AG10803 (cell line): ENCODE data around the gene PEPD.

ENCODE experiments used
- DNase-seq: peaks from one replicate; pipeline ENCODE4 v3.0.0; 2010; ENCODE audit warnings: low read depth
- H3K4me3 ChIP-seq: 2 replicates; pipeline ENCODE4 v1.5.1; 2011; ENCODE audit warnings: mild to moderate bottlenecking, low read length, control low read depth
- TF ChIP-seq, protein P1 (sequence below): conservative IDR thresholded peaks from 2 replicates; pipeline ENCODE4 v1.5.1; 2011; ENCODE audit warnings: mild to moderate bottlenecking, low read length, control low read depth, inconsistent platforms

The PEPD gene

DNA sequence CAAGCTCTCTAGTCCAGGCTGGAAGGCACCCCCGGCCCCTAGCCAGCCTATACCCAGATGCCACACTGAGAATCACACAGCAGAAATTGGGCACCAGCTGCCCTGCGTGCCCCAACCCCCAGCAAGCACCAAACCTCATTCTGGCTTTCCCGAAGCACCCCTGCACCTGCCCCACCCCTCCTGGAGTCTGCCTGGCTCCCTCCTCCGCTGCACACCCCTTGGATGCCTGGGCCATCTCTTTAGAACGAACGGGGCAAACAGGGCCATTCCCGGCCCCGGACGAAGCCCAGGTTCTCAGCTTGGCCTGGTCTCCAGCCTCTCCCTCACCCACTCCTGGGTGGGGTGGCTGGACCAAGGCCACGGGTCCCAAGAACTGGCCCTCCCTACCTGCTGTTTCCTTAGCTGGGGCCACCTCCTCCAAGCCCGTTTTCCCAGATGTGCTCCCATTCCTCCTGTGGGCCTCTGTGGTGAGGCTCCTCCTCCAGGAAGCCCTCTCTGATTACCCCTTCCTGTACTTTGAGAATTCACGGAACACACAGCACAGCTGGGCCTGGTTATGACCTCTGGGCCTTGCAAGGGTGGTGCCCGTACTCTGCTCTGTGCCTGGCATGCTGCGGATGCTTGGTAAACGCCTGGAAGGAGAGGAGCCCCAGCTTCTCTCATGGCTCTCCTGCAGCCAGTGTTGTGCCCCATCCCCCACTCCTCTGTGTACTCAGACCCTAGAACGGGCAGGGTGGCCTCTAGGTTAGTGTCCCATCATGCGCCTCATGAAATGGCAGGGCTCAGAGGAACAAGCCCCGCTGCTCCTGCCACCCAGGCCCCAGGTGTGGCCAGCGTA, 126.6 kb downstream of the PEPD start:
- DNase-seq, result peak; percentile 27
- TF ChIP-seq, protein P1, sequence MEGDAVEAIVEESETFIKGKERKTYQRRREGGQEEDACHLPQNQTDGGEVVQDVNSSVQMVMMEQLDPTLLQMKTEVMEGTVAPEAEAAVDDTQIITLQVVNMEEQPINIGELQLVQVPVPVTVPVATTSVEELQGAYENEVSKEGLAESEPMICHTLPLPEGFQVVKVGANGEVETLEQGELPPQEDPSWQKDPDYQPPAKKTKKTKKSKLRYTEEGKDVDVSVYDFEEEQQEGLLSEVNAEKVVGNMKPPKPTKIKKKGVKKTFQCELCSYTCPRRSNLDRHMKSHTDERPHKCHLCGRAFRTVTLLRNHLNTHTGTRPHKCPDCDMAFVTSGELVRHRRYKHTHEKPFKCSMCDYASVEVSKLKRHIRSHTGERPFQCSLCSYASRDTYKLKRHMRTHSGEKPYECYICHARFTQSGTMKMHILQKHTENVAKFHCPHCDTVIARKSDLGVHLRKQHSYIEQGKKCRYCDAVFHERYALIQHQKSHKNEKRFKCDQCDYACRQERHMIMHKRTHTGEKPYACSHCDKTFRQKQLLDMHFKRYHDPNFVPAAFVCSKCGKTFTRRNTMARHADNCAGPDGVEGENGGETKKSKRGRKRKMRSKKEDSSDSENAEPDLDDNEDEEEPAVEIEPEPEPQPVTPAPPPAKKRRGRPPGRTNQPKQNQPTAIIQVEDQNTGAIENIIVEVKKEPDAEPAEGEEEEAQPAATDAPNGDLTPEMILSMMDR, result no peak
- no peak overlapping the region for H3K4me3 ChIP-seq

DNA sequence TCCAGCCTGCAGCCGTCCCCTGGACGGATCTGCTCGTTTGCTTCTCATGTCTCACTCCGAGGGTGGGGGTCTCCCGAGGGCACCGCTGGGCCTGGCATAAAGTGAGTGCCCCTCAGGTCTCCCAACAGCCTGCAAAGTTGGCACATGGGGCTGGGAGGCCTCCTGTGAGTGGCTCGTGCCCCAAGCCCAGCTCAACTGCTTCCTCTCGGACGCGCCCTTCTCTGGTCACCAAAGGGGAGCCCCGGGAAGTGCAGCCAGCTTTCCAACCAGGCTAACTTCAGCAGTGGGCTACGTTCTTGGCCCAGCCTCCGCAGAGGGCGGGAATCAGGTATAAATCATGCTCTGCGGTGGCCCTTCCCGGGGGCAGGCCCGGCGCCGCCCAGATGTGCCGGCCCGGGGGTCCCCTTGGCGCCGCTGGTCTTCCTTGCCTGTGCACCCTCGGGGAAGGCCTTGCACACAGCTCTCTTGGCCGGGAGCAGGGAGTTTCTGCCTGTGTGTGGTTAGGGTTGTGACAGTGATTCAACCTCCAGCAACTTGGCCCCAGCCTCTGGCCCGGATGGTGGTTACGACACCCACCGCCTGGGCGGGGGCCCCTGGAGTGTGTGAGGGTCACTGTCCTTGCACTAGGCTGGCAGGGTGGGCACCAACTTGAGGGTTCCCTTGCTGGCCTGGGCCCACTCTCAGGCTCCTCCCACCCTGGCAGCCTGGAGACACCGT, 127.4 kb downstream of the PEPD start:
- DNase-seq, result peak; percentile 93
- TF ChIP-seq, protein P1, result no peak
- peak overlapping the region; percentile 9; the same call in 1 of the 2 replicates for H3K4me3 ChIP-seq

DNA sequence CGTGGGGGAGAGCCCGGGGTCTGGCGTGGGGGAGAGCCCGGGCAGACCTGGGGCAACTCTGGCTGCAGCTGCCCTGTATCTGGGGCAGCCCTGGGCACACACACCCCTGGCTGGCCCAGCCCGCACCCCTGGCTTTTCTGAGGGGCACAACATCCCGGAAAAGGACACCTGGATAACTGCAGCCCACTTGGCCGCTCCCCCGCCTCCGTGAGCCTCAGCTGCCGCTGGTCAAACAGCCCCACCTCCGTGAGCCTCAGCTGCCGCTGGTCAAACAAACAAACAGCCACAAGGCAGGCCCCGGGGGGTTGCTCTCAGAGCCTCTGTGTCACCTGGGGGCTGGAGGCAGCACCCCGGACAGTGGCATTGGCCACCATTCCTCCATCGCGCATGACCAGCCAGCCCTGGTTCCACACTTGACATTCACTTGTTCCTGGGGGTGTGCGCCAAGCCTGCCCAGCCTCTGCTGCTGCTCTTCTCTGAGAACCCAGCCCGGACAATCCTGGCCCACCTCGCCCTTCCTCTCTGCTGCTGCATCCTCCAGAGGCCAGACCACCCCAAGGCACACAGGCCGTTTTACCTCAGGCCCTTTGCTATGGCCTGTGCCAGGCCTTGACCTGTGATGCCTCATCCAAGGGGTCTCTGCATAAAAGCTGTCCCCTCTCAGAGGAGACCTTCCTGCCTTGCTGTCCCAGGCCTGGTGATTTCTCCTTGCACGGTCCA, 128.1 kb downstream of the PEPD start:
- peak overlapping the region; percentile 9; the same call in 1 of the 2 replicates for H3K4me3 ChIP-seq
- TF ChIP-seq, protein P1, result no peak
- no peak for DNase-seq

DNA sequence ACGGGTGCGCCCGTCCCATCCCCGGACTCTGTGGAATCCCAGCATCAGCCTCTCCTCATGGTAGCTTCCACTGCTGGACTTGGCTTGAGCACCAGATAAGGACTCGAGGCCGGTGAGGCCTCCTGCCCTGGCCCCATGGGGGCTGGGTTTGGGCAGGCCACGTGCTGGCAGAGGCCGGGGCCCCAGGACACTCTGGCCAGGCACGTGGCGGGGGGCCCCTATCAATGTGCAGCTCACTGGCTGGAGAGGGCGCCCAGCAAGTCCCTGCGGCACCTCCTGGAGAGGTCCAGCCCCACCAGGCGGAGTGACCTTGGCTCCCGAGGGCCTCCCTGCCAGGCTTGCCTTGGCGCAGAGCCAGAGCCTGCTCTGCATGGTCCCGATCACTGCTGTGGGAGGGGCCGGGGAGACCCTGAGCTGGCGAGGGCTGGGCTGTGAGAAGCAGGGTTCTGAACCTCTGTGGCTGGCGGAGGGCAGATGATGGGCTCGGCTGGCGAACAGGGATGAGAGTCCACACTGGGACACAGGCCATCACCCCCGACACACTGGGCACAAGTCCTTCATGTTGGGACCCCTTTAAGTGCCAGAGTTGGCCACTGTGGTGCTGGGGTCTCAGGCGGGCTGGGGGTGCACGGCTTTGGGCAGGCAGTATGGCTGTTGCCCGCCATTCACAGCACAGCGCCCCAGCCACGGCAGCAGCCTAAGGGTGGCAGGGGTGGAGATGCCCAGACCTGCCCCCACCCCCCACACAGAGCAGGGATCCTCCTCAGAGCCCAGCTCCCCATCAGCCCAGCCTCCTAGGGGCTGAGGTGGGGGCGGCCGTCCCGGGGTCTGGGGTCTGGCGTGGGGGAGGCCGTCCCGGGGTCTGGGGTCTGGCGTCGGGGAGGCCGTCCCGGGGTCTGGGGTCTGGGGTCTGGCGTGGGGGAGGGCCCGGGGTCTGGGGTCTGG, 129.0 kb downstream of the PEPD start:
- DNase-seq, result no peak
- no peak overlapping the region for H3K4me3 ChIP-seq
- TF ChIP-seq, protein P1, result no peak

DNA sequence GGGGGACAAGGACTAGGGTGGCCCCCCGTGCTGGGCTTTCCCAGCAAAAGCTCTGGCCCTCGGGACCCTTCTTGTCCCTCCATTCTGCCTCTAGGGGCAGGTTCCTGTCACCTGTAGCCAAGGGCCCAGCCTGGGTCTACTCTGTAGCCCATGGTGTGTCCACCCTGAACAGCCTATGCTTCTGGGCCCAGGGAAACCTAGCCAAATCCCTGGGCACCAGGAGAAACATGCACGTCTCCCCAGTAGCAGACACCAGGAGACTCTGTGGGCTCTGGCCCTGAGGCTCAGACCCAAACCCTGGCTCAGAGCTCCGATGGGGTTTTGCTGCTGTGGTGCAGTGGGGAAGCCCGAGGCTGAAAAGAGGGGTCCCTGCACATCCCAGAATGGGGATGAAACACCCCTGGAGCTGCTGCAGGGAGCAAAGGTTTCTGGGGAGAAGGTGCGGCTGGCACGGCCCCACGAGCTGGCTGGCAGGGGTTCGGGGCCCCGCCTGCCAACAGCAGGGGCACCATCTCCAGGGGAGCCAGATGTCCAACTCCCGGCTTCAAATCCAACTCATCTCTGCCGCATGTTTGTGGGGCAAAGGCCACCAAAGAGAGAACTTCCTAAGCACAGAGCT, 129.9 kb downstream of the PEPD start:
- TF ChIP-seq, protein P1, result no peak
- no peak for DNase-seq
- H3K4me3 ChIP-seq, result no peak overlapping the region
